ENCODE results near the gene CLK3.

The CLK3 gene

GRCh38 chr15:74633781-74634180 is 18.1 kb downstream of the CLK3 start:
- no peak overlapping the region for H3K4me3 ChIP-seq (ENCODE audit: low read depth, low read length)
- TF ChIP-seq ZBTB26 (tag by site-specific recombination; optimal IDR thresholded peaks at IDR 0.05) (no peak), ZNF112 (tag by site-specific recombination; IDR thresholded peaks at IDR 0.05) (no peak), ZNF157 (tag by site-specific recombination; IDR thresholded peaks at IDR 0.05) (no peak), ZEB2 (tag by site-specific recombination; IDR thresholded peaks at IDR 0.05) (no peak), ATF2 (tag by site-specific recombination; IDR thresholded peaks at IDR 0.05; ENCODE audit: low read depth) (no peak), ZNF670 (tag by site-specific recombination; IDR thresholded peaks at IDR 0.05; ENCODE audit: low read depth) (no peak)
- no peak overlapping the region for H3K27ac ChIP-seq (ENCODE audit: extremely low read depth, low read depth, low read length)
- H3K4me1 ChIP-seq (ENCODE audit: control insufficient read depth, insufficient read depth, low read length): no peaks in the 10 kb centered on the region
- ChIA-PET POLR2A (interaction anchor here (1.6 kb wide), 1 partner anchor 138 kb away, joined by 6 read pairs; no protein-coding TSS in a partner anchor), CTCF (interaction anchor here (0.7 to 14.8 kb wide), 19 partner anchors 13 to 571 kb away, joined by 3 to 800 read pairs (median 7); partner anchors contain the start of genes CLK3, CYP11A1 and CYP1A1)
- H3K9me3 ChIP-seq (ENCODE audit: control insufficient read depth, insufficient read depth, low read depth, low read length): no peaks in the 10 kb centered on the region
- peaks cover 23 to 98% of the 10 kb centered on the region in 2 experiments for H3K36me3 ChIP-seq (ENCODE audit: control insufficient read depth in 2 of 2, insufficient read depth in 1 of 2, low read length in 2 of 2)

GRCh38 chr15:74635228-74635627 is 19.6 kb downstream of the CLK3 start:
- ChIA-PET CTCF (interaction anchor here (0.6 to 14.8 kb wide), 52 partner anchors 12 to 333 kb away, joined by 3 to 800 read pairs (median 4); partner anchors contain the start of genes ARID3B, CLK3, CYP11A1 and CYP1A1), POLR2A (interaction anchor here (1.3 to 1.6 kb wide), 3 partner anchors 10 to 136 kb away, joined by 6 to 9 read pairs (median 6); no protein-coding TSS in a partner anchor)
- H3K4me3 ChIP-seq (ENCODE audit: low read depth, low read length): no peak overlapping the region
- no peaks in the 10 kb centered on the region for H3K9me3 ChIP-seq (ENCODE audit: control insufficient read depth, insufficient read depth, low read depth, low read length)
- H3K4me1 ChIP-seq (ENCODE audit: control insufficient read depth, insufficient read depth, low read length): no peaks in the 10 kb centered on the region
- no peak overlapping the region for H3K27ac ChIP-seq (ENCODE audit: extremely low read depth, low read depth, low read length)
- peaks cover 27 to 98% of the 10 kb centered on the region in 2 experiments for H3K36me3 ChIP-seq (ENCODE audit: control insufficient read depth in 2 of 2, insufficient read depth in 1 of 2, low read length in 2 of 2)
- no peak for TF ChIP-seq ZNF48 (tag by site-specific recombination; IDR thresholded peaks at IDR 0.05)
- peak; percentile 87; the same call in 1 of the 2 replicates for TF ChIP-seq ZNF2 (tag by site-specific recombination; IDR thresholded peaks at IDR 0.05)
- peak; percentile 94 for TF ChIP-seq ZNF654 (tag by site-specific recombination; IDR thresholded peaks at IDR 0.05; ENCODE audit: low read depth)
- TF ChIP-seq ZNF660 (tag by site-specific recombination; IDR thresholded peaks at IDR 0.05): peak; percentile 45
- peak; percentile 99 for TF ChIP-seq SCRT2 (tag by site-specific recombination; IDR thresholded peaks at IDR 0.05)
- peak; percentile 85 for TF ChIP-seq ZNF449 (tag by site-specific recombination; IDR thresholded peaks at IDR 0.05)
- 0 out of 2 replicates have a peak, but pooled peaks have one; percentile 37 for TF ChIP-seq PBX3 (CRISPR knock-in tag; IDR thresholded peaks at IDR 0.05)
- TF ChIP-seq ZBTB49 (tag by site-specific recombination; IDR thresholded peaks at IDR 0.05; ENCODE audit: low read depth): no peak
- TF ChIP-seq ZSCAN30 (tag by site-specific recombination; IDR thresholded peaks at IDR 0.05): peak; percentile 55; the same call in 1 of the 2 replicates
- TF ChIP-seq CTCF (tag by site-specific recombination; IDR thresholded peaks at IDR 0.05): peak; percentile 94
- TF ChIP-seq SCRT1 (tag by site-specific recombination; IDR thresholded peaks at IDR 0.05; ENCODE audit: borderline replicate concordance): peak; percentile 99
- TF ChIP-seq PATZ1 (tag by site-specific recombination; IDR thresholded peaks at IDR 0.05): 0 out of 2 replicates have a peak, but pooled peaks have one; percentile 32
- no peak for TF ChIP-seq ZNF214 (tag by site-specific recombination; IDR thresholded peaks at IDR 0.05; ENCODE audit: borderline replicate concordance)

All from HEK293 (cell line).